Measurements from ENCODE around the gene CTNNBL1. TPM values are rescaled to one million over a fixed set of nuclear protein-coding genes. Genes with fewer than 3 reads are reported as not detected.
A peak's percentile ranks its signal among the peaks of the same experiment; 100 is the strongest.

The CTNNBL1 gene
- total RNA-seq, 1 donor from 2014 or later: 30.0 TPM

DNA sequence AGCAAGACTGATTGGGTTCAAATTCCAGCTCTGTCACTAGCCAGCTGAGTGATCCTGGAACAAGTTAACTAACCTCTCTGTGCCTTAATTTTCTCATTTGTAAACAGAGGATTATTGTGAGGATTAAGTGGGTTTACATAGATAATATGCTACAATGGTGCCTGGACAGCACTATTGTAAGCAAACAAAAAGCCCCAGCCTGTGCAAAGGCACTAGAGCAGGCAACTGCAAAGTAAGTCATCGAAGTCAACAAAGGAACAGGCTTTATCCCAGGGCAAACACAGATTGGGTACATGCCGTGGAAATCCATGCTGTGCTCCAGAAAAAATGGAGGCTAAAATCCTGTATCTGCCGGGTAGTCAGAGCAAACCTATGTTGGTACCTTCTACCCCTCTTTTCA, 43.2 kb upstream of the CTNNBL1 start:
- H3K36me3 ChIP-seq (ENCODE audit: control insufficient read depth, insufficient read depth, low read length): no peaks in the 10 kb centered on the region
- no peak overlapping the region for H3K4me3 ChIP-seq (ENCODE audit: low read depth, low read length)
- H3K27me3 ChIP-seq (ENCODE audit: control insufficient read depth, insufficient read depth, low read length): no peaks in the 10 kb centered on the region
- TF ChIP-seq, protein P1, sequence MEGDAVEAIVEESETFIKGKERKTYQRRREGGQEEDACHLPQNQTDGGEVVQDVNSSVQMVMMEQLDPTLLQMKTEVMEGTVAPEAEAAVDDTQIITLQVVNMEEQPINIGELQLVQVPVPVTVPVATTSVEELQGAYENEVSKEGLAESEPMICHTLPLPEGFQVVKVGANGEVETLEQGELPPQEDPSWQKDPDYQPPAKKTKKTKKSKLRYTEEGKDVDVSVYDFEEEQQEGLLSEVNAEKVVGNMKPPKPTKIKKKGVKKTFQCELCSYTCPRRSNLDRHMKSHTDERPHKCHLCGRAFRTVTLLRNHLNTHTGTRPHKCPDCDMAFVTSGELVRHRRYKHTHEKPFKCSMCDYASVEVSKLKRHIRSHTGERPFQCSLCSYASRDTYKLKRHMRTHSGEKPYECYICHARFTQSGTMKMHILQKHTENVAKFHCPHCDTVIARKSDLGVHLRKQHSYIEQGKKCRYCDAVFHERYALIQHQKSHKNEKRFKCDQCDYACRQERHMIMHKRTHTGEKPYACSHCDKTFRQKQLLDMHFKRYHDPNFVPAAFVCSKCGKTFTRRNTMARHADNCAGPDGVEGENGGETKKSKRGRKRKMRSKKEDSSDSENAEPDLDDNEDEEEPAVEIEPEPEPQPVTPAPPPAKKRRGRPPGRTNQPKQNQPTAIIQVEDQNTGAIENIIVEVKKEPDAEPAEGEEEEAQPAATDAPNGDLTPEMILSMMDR (IDR thresholded peaks at IDR 0.05; ENCODE audit: insufficient read depth, low read length, severe bottlenecking): no peak
- FAIRE-seq (no peak), DNase-seq (ENCODE audit: low read depth) (no peak)

DNA sequence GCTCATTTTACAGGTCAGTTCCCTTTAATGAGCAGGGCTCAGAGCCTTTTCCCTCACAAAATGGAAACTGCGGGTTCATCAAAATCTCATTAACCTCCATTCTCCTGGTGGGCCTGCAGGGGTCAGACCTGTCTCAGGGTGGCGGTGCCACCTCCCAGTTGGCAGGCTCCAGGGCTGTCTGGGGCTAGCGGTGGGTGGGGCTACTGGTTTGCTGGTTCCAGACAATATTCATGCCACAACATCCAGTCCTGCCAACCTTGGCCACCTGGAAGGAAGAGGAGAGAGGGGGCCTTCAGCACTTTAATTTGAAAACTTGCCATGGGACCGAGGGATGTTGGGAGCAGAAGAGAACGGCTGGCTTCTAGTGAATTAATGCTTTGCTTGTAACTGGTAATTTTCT, 41.9 kb upstream of the CTNNBL1 start:
- DNase-seq (ENCODE audit: low read depth): peak; percentile 18
- H3K36me3 ChIP-seq (ENCODE audit: control insufficient read depth, insufficient read depth, low read length): no peaks in the 10 kb centered on the region
- no peaks in the 10 kb centered on the region for H3K27me3 ChIP-seq (ENCODE audit: control insufficient read depth, insufficient read depth, low read length)
- TF ChIP-seq, protein P1 (IDR thresholded peaks at IDR 0.05; ENCODE audit: insufficient read depth, low read length, severe bottlenecking): peak; percentile 23
- FAIRE-seq: no peak
- no peak overlapping the region for H3K4me3 ChIP-seq (ENCODE audit: low read depth, low read length)

DNA sequence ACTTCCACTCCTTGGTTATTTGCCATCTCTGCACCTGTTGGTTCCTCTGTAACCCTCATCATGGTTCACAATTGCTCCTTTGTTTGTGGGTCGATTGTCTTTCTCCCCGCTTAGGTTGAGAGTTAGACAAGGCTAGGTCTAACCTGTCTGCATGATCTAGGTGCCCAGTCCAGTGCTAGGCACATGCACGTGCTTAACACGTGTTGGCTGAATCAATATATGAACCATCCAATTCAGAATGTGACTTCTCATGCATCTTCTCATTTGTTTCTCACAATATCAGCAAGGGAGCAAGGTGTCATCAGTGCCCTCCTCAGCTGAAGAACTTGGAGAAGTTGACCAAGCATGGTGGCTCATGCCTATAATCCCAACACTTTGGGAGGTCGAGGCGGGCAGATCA, 36.9 kb upstream of the CTNNBL1 start:
- no peak for DNase-seq (ENCODE audit: low read depth)
- Histone ChIP-seq H3K36me3 (ENCODE audit: control insufficient read depth, insufficient read depth, low read length) (no peaks in the 10 kb centered on the region), H3K4me3 (ENCODE audit: low read depth, low read length) (no peak overlapping the region), H3K27me3 (ENCODE audit: control insufficient read depth, insufficient read depth, low read length) (no peaks in the 10 kb centered on the region)
- FAIRE-seq: peak; percentile 81
- TF ChIP-seq, protein P1 (IDR thresholded peaks at IDR 0.05; ENCODE audit: insufficient read depth, low read length, severe bottlenecking): no peak

DNA sequence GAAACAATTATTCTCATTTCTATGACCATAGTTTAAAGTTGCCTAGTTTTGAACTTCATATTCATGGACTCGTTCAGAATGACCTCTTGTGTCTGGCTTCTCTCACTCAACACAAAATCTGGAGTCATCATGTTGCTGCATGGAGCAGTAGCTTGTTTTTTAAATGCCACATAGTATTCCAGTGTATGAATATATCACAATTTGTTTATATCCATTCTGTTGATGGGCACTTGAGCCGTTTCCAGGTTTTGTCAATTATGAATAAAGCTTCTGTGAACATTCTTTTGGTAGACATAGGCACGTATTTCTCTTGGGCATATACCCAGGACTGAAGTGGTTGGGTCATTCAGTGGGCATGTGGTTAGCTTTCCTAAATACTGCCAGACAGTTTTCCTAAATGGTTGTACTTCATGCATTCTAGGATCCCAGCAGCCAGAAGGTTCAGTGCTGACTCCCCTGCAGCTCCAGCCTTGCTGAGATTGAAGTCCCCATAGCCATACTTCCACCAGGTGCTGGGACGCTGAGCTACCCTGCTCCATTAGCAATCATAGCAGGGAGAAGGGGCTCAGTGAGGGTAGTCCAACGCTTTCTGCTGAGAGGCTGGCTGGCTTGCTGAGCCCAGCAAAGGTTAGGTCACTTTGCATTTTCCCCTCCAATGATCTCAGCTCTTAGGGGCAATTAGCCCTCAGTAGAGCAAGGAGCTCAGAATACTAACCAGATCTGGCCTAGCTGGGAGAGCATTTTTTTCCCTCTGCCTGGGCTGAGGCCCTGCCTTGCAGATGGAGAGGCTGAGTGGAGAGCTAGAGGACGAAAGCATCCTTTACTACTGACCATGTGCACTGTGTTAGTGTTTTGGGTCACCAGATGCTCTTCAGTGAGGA, 35.7 kb upstream of the CTNNBL1 start:
- no peak for DNase-seq (ENCODE audit: low read depth)
- peak; percentile 43 for FAIRE-seq
- Histone ChIP-seq H3K4me3 (ENCODE audit: low read depth, low read length) (no peak overlapping the region), H3K36me3 (ENCODE audit: control insufficient read depth, insufficient read depth, low read length) (no peaks in the 10 kb centered on the region), H3K27me3 (ENCODE audit: control insufficient read depth, insufficient read depth, low read length) (no peaks in the 10 kb centered on the region)
- TF ChIP-seq, protein P1 (IDR thresholded peaks at IDR 0.05; ENCODE audit: insufficient read depth, low read length, severe bottlenecking): no peak

- Histone ChIP-seq H3K36me3 (ENCODE audit: control insufficient read depth, insufficient read depth, low read length) (no peaks in the 10 kb centered on the region), H3K4me3 (ENCODE audit: low read depth, low read length) (no peak overlapping the region), H3K27me3 (ENCODE audit: control insufficient read depth, insufficient read depth, low read length) (no peaks in the 10 kb centered on the region)
- FAIRE-seq: no peak
- no peak for DNase-seq (ENCODE audit: low read depth)
- TF ChIP-seq, protein P1 (IDR thresholded peaks at IDR 0.05; ENCODE audit: insufficient read depth, low read length, severe bottlenecking): no peak
These were observed 32.3 kb upstream of the CTNNBL1 start for GRCh38 chr20:37661519-37661918.

Measured in bronchial epithelial cell (primary cell).